Measurements from ENCODE around the gene PCDH1.
A peak's percentile ranks its signal among the peaks of the same experiment; 100 is the strongest.
"Not testable (repeated sequence)": the region's sequence is repeated elsewhere in the genome, so short reads cannot be mapped to it uniquely, and the experiment has no call there.

Gene PCDH1

DNA sequence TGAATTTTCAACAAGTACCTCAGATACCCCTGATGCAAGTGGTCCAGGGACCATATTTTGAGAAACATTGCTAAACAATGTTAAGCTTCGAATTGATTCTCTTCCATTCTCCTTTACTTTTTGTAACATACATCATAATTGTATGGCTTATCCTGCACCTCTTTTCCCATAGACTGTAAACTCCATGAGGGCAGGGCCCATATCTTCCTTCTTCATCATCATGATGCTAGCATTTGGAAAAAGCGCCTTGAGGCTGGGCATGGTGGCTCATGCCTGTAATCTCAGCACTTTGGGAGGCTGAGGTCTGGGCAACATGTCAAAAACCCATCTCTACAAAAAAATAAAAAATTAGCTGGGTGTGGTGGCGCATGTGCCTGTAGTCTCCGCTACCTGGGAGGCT, 31.0 kb upstream of the PCDH1 start:
- no peak for TF ChIP-seq POLR2A (IDR thresholded peaks at IDR 0.05; ENCODE audit: low read depth, low read length)
- DNase-seq (ENCODE audit: insufficient read length, low spot score) (no peak), FAIRE-seq (no peak)

DNA sequence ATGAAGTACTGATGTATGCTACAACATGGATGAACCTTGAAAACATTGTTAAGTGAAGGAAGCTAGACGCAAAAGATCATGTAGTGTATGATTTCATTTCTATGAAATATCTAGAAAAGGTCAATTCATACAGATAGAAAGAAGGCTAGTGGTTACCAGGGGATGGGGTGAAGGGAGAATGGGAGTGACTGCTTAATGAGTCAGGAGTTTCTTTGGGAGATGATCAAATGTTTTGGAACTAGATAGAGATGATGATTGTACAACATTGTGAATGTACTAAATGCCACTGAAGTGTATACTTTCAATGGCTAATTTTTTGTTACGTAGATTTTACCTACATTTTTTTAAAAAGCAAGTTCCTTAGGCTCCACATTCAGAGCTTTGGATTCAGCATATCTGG, 30.6 kb upstream of the PCDH1 start:
- DNase-seq (ENCODE audit: insufficient read length, low spot score) (no peak), FAIRE-seq (peak; percentile 45)
- TF ChIP-seq POLR2A (IDR thresholded peaks at IDR 0.05; ENCODE audit: low read depth, low read length), result no peak

DNA sequence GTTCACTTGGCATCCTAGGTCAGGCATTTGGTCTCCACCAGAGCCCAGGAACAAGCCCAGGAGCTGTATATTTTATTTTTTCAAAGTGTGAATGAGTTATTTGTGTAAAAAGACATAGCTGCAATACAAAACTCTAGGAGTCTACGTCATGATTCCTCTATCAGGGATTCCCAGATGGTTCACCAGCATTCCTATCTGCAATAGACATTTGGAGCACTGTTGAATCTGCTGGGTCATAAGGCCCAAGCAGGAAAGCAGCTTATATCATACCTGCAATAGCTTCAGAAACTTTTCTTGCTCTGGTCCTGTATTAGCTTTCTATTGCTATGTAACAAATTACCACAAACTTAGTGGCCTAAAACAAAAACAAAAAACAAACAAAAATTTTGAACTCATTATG, 28.8 kb upstream of the PCDH1 start:
- FAIRE-seq, result no peak
- no peak for TF ChIP-seq POLR2A (IDR thresholded peaks at IDR 0.05; ENCODE audit: low read depth, low read length)
- no peak for DNase-seq (ENCODE audit: insufficient read length, low spot score)

DNA sequence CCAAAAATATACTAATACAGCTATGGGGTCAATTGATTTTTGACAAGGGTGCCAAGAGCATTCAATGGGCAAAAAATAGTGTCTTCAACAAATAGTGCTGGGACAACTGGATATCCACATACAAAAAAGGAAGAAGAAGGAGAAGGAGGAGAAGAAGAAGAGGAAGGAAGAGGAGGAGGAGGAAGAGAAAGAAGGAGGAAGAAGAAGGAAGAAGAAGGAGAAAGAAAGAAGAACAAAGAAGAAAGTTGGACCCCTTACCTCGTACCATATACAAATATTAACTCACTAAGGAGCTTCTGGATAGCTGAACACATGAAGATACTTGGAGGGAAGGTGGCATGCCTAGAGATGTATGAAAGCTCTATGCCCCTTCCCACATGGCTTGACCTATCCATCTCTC, 28.3 kb upstream of the PCDH1 start:
- FAIRE-seq (no peak), DNase-seq (ENCODE audit: insufficient read length, low spot score) (no peak)
- no peak for TF ChIP-seq POLR2A (IDR thresholded peaks at IDR 0.05; ENCODE audit: low read depth, low read length)

DNA sequence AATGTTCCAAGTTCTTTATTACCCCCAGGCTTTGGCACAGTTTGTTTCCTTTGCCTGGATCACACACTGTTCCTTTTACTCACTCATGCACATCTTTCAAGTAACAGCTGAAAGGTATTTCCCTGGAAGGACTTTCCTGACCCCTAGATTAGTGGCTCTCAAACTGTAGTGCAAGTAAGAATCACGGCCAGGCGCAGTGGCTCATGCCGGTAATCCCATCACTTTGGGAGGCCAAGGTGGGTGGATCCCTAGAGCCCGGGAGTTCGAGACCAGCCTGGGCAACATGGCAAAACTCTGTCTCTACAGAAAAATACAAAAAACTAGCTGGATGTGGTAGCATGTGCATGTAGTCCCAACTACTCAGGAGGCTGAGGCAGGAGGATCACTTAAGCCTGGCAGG, 26.3 kb upstream of the PCDH1 start:
- FAIRE-seq (no peak), DNase-seq (ENCODE audit: insufficient read length, low spot score) (no peak)
- no peak for TF ChIP-seq POLR2A (IDR thresholded peaks at IDR 0.05; ENCODE audit: low read depth, low read length)

DNA sequence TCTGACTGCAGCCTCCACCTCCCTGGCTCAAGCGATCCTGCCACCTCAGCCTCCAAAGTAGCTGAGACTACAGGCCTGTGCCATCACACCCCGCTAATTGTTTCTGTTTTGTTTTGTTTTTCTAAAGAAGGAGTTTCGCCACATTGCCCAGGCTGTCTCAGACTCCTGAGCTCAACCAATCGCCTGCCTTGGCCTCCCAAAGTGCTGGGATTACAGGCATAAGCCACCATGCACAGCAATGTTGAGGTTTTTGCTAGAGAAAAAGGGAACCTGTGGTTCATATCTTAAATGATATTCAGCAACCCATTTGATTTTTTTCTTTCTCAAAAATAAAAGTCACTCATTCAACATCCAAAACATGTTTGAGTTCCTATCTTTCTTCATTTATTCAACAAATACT, 25.1 kb upstream of the PCDH1 start:
- TF ChIP-seq POLR2A (IDR thresholded peaks at IDR 0.05; ENCODE audit: low read depth, low read length), result no peak
- DNase-seq (ENCODE audit: insufficient read length, low spot score) (no peak), FAIRE-seq (no peak)

DNA sequence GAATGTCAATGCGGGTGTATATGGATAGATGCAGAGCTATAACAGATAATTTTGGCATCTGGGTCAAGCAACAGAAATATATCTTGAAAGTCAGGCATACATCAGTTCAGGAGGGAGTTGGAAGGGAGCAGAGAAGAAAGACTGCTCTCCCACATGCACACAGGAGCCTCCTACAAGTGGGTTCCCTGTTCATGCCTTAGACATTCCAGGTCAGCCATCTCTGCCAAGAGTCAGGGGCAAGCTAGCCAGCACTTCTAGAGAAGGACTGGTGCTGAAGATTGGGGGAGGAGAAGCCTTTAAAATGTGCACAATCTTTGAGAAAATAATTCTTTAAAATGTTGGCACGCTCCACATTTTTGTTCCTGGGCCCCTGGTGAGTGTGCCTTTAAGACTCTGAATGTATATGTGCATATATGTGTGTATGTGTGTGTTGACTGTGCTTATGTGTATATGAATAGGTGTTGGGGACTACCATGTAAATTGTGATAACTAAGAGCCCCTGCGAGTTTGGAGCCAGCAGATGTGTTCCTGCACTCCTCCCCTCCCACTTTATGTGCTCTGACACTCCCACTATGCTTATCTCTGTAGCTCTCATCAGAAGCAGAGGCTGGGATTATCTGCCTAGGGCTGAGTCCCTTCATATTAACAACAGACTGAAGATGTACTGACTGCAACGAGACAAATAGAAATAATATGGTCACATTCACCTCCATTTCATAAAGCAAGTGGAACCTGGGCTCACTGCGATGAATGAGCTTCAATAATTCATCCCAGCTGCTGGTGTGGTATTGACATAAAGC, 24.0 kb upstream of the PCDH1 start:
- DNase-seq (ENCODE audit: insufficient read length, low spot score) (no peak), FAIRE-seq (no peak)
- TF ChIP-seq POLR2A (IDR thresholded peaks at IDR 0.05; ENCODE audit: low read depth, low read length), result no peak

DNA sequence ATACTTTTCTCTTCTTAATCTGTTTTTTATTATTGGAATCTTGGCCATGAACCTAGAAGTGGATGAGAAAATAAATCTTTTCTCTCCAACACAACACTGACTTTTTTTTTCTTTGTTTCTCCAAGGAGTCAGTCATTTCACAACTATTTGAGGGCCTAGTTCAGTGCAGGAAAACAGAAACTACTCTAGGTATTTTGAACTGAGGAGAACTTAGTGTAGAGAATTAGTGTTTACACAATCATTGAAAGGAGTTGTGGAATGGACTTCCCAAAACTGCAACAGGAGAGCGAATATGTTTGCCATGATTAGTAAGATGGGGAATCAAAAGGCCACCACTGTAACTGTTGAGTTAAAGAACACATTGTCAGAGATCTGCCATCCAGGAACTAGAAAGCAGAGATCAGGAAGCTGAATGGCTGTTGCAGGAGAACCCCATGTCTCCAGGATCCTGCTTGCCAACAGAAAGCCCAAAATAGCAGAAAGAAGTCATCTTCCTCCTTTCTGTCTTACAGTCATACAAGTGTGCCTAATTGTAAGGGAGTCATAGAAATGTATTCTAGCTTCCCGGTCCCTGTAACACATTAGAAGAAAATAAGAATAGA, 20.3 kb upstream of the PCDH1 start:
- DNase-seq (ENCODE audit: insufficient read length, low spot score) (no peak), FAIRE-seq (no peak)
- TF ChIP-seq POLR2A (IDR thresholded peaks at IDR 0.05; ENCODE audit: low read depth, low read length), result no peak

DNA sequence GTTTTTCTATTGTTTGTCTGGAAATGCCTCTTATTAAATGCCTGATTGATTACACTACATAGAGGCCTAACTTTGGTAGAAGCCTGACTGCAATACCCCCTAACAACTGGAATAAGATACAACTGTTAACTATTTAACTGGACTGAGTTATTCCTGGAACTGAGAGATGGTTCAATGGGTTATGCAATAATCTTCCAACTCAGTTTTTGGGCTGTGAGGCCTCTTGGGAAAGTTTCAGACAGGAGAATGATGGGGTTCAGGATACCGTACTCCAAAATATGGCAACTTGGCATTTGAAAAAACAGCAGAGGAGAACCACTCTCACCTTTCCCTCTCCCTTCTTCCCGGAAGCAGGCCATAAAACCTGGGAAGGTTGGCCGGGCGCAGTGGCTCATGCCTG, 19.2 kb upstream of the PCDH1 start:
- no peak for TF ChIP-seq POLR2A (IDR thresholded peaks at IDR 0.05; ENCODE audit: low read depth, low read length)
- FAIRE-seq, result no peak
- DNase-seq (ENCODE audit: insufficient read length, low spot score), result no peak

DNA sequence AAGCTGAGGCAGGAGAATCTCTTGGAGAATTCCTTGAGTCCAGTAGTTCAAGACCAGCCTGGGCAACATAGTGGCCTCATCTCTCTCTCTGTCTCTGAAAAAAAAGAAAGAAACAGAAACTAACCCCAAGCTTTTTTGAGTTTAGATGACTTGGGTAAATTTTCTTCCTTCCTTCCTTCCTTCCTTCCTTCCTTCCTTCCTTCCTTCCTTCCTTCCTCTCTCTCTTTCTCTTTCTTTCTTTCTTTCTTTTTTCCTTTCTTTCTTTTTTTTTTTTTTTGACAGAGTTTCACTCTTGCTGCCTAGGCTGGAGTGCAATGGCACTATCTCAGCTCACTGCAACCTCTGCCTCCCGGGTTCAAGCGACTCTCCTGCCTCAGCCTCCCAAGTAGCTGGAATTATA, 12.2 kb upstream of the PCDH1 start:
- DNase-seq (ENCODE audit: insufficient read length, low spot score); FAIRE-seq: not testable (repeated sequence)

DNA sequence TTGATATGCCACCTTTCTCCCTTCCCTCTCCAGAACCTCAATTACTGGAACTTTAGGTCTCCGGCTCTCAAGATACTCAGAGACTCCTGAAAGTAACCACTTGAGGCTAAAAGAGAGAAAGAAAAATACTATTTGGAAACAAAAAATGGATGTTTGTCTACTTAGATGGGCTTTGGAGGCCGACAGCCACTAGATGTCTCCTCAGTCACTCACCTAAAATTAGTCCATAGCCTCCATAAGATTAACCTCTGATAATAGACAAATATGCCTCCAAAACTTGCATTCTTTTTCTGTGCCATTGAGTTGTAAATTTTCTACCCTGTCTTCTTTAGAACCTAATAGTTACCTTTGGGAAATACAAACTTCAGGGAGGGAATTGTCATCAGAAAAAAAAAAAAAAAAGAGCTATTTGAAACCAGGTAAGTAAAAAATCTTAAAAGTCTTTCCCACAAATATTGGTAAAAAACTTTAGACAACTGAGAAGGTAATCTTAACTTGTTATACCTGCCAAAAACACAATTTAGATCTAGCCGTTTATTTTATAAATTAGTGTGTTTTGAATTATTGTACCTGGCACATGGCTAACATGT, 11.2 kb upstream of the PCDH1 start:
- DNase-seq (ENCODE audit: insufficient read length, low spot score) (no peak), FAIRE-seq (no peak)
- TF ChIP-seq POLR2A (IDR thresholded peaks at IDR 0.05; ENCODE audit: low read depth, low read length), result no peak

DNA sequence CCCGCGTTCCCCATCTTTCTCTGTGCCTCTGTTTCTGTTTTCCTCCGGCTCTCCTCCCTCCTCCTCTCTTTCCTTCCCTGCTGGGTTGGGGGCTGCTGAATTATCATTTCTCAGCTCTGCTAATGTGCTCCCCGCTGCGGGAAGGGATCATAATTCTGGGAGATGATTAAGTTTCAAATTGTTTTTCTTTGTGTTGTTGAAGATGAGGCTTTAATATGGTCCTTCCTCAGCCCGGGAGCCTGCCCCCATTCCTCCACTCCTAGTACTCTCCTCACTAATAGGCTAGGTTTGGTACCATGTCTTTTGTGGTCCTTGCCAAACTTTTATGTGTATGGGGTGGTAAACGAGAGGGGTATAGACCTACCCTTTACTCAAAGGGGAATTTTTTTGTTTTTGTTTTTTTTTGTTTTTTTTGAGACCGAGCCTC, 5.7 kb upstream of the PCDH1 start:
- DNase-seq (ENCODE audit: insufficient read length, low spot score) (no peak), FAIRE-seq (no peak)
- no peak for TF ChIP-seq POLR2A (IDR thresholded peaks at IDR 0.05; ENCODE audit: low read depth, low read length)

DNA sequence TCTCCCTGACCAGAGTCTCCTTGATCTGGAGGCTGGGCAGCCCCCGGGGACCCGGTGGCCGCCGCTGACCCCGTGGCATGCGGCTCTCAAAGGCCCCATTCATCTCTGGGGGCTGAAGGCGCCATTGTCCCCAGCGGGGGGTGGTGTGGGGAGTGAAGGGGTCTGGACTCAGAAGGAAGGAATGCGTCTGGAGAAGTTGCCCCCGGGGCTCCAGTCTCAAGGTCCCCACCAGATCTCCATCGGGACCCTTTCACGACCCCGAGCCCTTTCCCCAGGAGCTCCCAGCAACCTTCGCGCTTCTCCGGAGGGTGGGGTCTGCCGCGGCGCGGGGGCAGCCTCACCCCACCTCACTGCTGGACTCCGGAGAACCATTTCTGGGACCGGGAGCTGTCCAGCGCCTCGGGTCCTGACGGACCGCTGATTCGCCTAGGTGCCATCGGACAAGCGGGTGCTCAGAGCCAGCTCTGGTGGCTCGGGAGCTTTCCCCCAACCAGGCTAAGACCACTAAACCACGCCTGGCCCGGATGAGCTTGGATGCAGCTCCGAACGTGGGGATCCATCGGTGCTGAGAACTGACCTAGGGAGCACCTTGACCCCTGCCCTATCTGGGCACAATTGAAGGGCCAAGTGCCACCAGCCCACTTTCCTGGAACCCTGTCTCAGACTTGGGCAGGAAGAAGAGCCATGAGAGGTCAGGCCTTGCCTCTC, 5.1 kb upstream of the PCDH1 start:
- DNase-seq (ENCODE audit: insufficient read length, low spot score) (no peak), FAIRE-seq (no peak)
- no peak for TF ChIP-seq POLR2A (IDR thresholded peaks at IDR 0.05; ENCODE audit: low read depth, low read length)

DNA sequence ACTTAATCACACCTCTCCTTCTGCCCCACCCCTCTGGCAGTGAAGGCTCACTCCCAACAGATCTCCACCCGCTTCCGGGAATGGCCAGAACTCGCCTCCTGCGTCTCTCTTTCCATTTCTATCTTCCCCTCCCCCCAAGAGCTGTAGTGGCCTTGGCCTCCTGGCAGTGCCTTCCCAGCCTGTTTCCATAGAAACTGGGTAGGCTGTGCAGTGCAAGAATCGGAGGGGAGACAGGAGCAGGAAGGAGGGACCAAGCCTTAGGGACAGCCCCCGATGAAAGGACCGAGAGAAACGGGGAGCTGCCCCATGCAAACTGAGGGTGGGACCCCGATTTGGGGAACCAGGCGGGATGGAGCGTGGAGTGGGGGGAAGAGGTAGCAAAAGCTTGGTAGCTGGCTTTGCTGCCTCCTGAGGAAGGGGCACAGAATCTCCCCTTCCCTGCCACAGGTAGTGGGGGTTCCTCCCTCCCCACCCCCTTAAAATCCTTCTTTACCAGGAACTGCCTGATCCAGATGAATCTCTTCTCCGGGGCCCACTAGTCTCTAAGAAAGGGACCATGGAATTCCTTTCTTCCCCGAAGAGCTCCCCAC, 4.5 kb upstream of the PCDH1 start:
- no peak for DNase-seq (ENCODE audit: insufficient read length, low spot score)
- no peak for FAIRE-seq
- TF ChIP-seq POLR2A (IDR thresholded peaks at IDR 0.05; ENCODE audit: low read depth, low read length), result no peak

Measured in H54 (cell line).